ENCODE data around the gene FOXP1.

GRCh38 chr3:71062037-71062932 lies 521.2 kb downstream of the FOXP1 start:
- no peak for TF ChIP-seq JUND (CRISPR knock-in tag; IDR thresholded peaks at IDR 0.05)
- no peak for TF ChIP-seq ZBTB10 (CRISPR knock-in tag; IDR thresholded peaks at IDR 0.05; ENCODE audit: borderline replicate concordance)
- no peak for TF ChIP-seq ATF2 (CRISPR knock-in tag; IDR thresholded peaks at IDR 0.05)
- no peak for TF ChIP-seq CERS6 (CRISPR knock-in tag; IDR thresholded peaks at IDR 0.05)
- TF ChIP-seq KLF16 (CRISPR knock-in tag; IDR thresholded peaks at IDR 0.05), result no peak
- no peak for TF ChIP-seq REST (IDR thresholded peaks at IDR 0.05; ENCODE audit: borderline replicate concordance in 1 of 2, low read depth in 1 of 2, low read length in 2 of 2)
- no peak for TF ChIP-seq MLXIP (CRISPR knock-in tag; IDR thresholded peaks at IDR 0.05; ENCODE audit: borderline replicate concordance)
